GM04503 (cell line): ENCODE results near the gene UVRAG.
A peak's percentile ranks its signal among the peaks of the same experiment; 100 is the strongest.
"Not testable (repeated sequence)": the region's sequence is repeated elsewhere in the genome, so short reads cannot be mapped to it uniquely, and the experiment has no call there.

ENCODE experiments used
- DNase-seq: peaks from one replicate; pipeline ENCODE4 v3.0.0-alpha.2; 2012; ENCODE audit warnings: low read depth

Gene UVRAG

DNA sequence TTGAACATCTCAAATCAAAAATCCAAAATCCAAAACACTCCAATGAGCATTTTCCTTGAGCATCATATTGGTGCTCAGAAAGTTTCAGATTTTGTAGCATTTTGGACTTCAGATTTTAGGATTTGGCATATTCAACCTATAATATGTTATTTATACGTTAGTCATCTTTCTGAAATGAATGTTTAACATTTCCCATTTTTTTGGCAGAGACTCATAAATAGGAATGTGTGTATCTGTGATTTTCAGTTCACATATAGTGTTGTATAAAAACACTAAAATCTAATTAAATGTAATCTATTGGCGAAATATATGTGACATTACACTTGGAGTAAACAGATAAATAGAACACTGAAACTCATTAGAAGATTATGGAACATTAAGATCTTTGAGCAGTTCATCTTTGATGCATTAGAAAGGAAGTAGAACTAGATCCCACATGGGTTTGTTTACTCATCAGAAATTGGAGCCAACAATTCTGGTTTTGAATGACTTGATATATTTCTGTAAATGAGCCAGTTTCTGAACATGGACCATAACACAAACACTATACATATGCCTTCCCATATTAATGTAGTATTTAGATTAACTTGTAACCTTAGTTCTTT, 153.1 kb downstream of the UVRAG start:
- no peak for DNase-seq

DNA sequence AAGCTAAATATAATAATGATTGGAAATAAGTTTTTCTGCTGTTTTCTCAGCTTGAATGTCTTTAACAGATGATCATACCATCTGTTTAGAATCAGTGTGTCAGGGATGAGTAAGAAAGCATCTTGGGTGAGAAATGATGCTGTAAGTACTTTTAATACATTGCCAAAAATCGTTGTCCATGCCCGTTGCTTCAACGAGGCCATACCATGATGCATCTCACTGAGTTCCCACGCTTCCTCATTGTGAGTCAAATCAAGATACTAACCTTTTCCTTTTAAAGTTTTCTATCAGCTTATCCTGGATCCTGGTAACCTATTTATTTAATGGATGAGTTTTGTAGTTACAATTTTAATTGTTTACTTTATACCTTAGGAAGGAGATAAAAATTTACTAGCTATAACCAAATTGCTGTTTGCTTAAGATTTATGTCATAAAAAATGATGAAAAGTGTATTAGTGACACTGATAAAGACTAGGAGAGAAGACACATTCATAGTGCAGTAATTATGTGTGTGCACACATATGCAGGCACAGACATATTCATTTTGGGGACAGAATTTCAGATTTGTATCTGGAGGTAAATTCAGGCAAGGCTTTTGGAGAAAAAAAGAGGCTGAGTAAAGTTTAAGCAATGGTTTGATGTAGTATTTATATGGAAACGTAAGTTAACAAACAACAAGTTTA, 154.8 kb downstream of the UVRAG start:
- peak; percentile 62 for DNase-seq

GRCh38 chr11:75973710-75974109, 158.7 kb downstream of the UVRAG start:
- not testable (repeated sequence) for DNase-seq

DNA sequence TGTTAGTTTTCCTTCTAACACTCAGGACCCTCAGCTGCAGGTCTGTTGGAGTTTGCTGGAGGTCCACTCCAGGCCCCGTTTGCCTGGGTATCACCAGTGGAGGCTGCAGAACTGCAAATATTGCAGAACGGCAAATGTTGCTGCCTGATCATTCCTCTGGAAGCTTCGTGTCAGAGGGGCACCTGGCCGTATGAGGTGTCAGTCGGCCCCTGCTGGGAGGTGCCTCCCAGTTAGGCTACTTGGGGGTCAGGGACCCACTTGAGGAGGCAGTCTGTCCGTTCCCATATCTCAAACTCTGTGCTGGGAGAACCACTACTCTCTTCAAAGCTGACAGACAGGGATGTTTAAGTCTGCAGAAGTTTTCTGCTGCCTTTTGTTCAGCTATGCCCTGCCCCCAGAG, 164.1 kb downstream of the UVRAG start:
- DNase-seq = not testable (repeated sequence)

DNA sequence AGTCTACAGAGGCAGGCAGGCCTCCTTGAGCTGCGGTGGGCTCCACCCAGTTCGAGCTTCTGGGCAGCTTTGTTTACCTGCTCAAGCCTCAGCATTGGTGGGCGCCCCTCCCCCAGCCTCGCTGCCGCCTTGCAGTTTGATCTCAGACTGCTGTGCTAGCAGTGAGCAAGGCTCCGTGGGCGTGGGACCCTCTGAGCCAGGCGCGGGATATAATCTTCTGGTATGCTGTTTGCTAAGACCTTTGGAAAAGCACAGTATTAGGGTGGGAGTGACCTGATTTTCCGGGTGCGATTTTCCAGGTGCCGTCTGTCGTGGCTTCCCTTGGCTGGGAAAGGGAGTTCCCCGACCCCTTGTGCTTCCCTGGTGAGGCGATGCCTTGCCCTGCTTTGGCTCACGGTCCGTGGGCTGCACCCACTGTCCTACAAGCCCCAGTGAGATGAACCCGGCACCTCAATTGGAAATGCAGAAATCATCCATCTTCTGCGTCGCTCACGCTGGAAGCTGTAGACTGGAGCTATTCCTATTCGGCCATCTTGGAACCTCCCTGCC, 164.5 kb downstream of the UVRAG start:
- DNase-seq = not testable (repeated sequence)

DNA sequence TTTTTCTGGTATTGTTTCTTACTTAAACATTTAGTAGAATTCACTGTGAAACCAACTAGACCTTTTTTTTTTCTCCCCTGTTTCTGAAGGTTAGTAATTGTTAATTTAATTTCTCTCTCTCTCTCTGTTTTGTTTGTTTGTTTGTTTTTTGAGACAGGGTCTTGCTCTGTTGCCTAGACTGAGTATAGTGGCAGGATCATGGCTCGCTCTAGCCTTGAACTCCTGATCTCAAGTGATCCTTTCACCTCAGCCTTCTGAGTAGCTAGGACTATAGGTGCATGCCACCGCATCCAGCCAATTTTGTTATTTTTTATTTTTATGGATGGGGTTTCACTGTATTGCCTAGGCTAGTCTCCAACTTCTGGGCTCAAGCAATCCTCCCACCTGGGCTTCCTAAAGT, 165.0 kb downstream of the UVRAG start:
- DNase-seq = no peak

DNA sequence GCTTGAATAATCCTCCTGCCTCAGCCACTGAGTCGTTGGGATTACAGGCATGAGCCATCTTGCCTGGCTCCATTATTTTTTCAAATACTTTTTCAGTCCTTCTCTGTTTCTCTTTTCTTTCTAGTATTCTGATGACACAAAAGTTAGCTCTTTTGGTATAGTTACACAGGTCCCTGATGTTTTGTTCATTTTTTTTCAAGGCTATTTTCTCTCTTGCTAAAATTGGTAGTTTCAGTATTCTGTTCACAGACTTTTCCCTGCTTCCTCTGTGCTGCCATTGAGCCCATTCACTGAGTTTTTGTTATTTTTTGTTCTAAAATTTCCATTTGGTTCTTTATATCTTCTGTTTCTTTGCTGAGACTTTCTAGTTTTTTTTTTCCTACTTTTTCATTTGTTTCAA, 166.5 kb downstream of the UVRAG start:
- DNase-seq = no peak

DNA sequence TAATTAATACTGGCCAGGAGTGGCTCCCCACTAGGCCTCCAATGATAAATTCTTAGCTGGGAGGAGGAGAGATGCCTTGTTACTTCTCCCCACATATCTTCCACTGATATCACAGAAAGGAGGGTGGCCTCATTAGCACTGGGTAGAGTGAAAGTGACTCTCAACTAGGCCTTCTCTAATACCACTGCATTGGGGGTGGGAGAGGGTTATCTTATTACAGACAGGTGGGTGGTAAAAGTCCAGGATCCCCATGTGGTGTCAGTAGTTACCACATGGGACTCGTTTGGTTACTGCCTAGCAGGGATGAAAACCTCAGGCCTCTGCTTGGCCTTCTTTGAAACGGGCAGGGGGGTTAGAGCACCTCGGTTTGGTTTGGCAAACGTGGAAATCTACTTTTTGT, 167.3 kb downstream of the UVRAG start:
- DNase-seq = no peak

- no peak for DNase-seq
Observed at GRCh38 chr11:75986966-75987365, 172.0 kb downstream of the UVRAG start.

- DNase-seq = no peak
Observed at GRCh38 chr11:75993126-75993525, 178.1 kb downstream of the UVRAG start.

- DNase-seq = no peak
Observed at GRCh38 chr11:75994616-75995015, 179.6 kb downstream of the UVRAG start.

- no peak for DNase-seq
Observed at GRCh38 chr11:75996523-75997442, 181.8 kb downstream of the UVRAG start.

GRCh38 chr11:76004400-76004799, 189.4 kb downstream of the UVRAG start:
- DNase-seq = no peak

- no peak for DNase-seq
Observed at GRCh38 chr11:76005756-76006155, 190.7 kb downstream of the UVRAG start.

GRCh38 chr11:76007166-76007565, 192.2 kb downstream of the UVRAG start:
- DNase-seq = no peak

DNA sequence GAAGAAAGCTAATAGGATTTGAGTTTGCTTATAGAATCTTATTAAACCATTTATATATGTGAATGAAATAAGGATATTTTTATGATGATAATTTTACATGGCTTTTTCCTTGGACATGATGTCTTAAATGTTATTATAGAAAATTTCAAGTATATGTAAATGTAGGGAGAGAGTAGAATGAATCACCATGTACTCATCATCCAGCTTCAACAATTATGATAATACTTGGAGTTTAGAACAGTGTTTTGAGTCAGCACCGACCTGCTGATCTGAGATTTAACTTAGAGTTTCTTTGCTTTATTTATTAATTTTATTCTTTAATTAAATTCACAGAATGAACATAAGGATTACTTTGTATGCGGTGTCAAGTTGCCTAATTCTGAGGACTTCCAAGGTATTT, 193.5 kb downstream of the UVRAG start:
- no peak for DNase-seq

GRCh38 chr11:76010051-76010450, 195.0 kb downstream of the UVRAG start:
- no peak for DNase-seq

DNA sequence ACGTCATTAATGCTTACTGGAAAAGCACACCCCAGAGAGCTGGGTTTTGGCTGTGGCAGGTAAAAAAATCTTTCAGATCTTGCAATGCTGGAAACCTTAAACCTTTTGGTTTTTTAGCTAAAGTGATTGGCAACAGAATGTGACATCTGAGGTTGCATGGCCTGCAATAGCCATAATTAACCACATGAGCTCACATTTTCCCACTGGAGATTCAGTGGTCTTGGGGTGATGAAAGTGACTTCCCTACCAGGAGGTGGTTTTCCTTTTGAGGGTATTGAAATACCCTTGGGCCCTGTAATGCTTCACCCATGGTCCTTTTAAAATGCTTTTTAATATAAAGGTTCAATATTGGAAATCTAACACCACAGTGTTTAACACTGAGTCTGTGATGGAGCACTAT, 198.5 kb downstream of the UVRAG start:
- DNase-seq = no peak

- DNase-seq = no peak
Observed at GRCh38 chr11:76023236-76024068, 208.4 kb downstream of the UVRAG start.

DNA sequence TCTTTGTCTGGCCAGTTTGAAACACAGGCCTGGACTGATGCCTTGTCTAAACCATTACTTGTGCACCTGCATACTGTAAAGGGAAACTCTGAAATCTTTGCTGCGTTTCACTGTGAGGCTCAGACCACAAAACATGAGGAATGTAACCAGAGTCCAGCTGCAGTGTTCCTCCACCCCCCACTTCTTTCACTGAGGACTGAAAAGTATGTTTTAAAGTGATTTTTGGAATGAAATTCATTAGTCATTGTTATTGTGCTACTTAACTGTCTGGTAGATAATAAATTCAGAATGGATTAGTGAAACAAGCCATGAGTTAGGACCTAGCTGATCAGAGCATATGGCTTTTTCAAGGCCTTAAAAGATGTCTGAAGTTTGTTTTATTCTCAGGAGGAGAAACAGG, 210.1 kb downstream of the UVRAG start:
- DNase-seq = peak; percentile 77

GRCh38 chr11:76025817-76026216, 210.8 kb downstream of the UVRAG start:
- no peak for DNase-seq

DNA sequence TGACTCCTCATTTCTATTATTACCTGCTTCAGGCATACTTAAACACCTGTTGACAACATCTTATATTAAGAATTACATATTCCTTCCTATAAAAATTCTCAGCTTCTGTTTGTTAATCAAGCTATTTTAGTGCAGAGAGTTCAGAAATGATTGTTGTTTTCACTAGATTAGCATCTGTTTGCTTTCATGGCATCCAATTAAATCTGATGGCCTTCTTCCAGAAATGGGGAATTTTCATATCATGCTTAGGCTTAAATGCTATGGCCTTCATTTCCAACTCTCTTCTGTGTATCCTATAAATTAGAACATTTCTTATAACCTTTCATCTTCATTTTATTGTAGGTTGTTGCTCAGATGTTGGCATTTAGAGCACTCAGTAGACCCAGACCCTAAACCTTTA, 211.3 kb downstream of the UVRAG start:
- no peak for DNase-seq
